ENCODE measurements around the gene MICAL3.

MICAL3 gene

GRCh38 chr22:17974703-17975372 is 49.5 kb downstream of the MICAL3 start:
- in situ Hi-C loops (cut with HindIII; ENCODE audit: low sequenced_read_pairs) = no loop called here

GRCh38 chr22:17974087-17974486 is 50.3 kb downstream of the MICAL3 start:
- in situ Hi-C loops (cut with HindIII; ENCODE audit: low sequenced_read_pairs) = no loop called here

DNA sequence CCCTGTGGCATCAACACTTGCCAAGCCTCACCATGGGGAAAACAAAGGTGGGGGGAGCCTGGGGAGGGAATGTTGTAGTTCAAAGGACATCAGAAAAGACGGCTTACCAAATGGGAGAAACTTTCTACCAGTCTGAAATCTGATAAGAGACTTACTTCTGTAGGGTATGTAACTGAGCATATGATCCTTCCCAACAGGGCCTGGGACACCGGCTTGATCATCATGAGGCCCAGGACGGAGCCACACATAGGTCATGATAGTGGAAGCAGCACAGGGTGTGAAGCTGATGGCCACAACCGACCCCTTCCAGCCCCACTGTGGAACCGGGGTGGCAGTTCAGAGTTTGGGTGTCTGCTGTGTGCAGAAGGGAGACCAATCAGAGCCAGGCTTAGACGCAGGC is 51.1 kb downstream of the MICAL3 start:
- in situ Hi-C loops (cut with HindIII; ENCODE audit: low sequenced_read_pairs) = no loop called here

DNA sequence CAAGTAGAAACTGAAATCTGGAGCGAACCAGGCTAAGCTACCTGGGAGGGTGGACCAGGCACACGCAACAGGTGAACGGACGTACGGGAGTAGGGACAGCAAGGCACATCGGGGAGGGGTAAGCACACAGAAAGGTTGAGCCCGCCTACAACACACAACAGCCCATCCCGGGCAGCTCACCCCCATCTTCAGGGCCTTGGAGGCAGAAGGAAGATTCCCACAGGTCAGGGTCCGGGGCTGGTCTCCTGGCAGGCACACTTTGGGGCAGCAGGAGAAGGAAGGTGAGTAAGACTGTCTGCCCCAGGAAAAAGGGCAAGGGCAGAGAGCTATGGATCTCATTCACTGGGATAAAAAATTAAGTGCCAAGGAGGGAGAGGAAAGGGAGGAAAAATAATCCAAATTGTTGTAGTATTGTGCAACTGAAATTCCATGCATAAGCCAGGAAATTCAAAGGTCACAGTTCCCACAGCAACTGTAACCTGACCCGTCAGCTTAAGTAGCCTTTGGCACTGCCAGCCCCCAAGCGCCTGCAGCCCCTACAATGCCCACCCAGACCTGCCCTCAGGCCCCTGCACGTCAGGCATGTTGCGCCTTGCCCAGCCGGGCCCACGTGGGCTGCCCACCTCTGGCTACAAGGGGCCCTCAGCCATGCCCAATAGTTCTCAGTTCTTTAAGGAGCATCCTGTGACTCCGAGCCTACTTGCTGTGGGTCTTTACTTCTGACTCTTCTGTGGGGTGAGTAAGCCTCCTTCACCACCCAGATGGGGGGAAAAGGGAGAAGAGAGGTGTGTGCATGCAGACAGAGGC is 51.8 kb downstream of the MICAL3 start:
- in situ Hi-C loops (cut with HindIII; ENCODE audit: low sequenced_read_pairs) = no loop called here

DNA sequence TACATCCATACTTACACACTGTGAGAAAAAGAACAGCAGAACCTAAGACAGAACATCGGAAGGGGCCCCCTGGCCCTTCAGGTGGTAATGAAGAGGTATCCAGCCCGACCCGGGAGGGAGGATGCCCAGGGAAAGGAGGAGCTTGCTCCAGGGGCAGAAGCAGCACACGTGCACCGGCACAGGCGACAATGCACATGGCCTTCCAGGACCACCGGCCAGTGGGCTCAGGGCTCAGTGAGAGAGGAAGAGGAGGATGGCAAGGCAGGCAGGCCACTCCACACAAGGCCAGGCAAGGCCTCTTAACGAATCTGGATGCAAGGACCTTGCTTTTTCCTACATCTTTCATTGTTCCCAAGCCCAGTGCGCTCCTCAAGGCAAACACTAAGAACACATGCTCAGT is 52.6 kb downstream of the MICAL3 start:
- in situ Hi-C loops (cut with HindIII; ENCODE audit: low sequenced_read_pairs) = no loop called here

DNA sequence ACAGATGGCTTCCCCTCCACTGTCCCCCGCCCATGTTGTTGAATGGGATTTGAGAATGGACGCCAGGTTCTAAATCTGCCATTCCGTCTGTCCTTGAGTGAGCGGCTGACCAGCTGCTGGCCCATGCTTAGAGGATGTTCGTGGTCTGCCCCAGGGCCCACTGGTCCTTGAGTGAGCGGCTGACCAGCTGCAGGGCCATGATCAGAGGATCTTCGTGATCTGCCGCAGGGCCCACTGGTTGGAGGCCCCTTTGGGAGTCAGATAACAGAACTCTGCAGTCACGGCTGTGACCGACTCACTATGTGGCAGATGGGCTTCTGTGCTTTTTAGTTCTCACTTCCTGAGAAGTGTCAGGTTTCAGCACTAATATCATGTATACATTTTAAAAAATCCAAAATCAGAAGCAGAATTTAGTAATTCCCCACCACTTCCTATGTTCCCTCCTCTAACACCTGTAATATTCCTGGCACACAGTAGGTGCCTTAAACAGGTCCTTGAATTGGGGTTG is 54.1 kb downstream of the MICAL3 start:
- in situ Hi-C loops (cut with HindIII; ENCODE audit: low sequenced_read_pairs) = no loop called here

DNA sequence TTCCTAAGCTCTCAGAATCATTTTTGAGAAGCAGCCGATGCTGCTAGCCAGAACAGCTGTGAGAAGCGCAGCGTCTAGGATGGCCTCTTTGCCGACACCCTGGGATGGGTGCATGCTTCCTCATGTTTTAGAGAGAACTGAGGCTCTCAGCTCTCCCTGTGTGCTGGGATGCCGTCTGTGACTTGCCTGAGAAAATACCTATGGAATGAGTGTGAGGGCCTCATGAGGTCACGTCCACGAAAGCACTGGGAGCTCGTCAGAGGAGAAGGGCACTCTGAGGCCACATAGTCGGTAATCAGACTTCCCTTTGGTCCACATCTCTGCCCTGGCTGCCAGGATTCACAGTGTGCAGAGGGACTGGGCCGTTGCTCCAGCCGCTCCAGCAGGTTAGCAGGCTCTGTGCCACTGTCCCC is 54.7 kb downstream of the MICAL3 start:
- in situ Hi-C loops (cut with HindIII; ENCODE audit: low sequenced_read_pairs) = no loop called here

GRCh38 chr22:17968126-17968525 is 56.2 kb downstream of the MICAL3 start:
- in situ Hi-C loops (cut with HindIII; ENCODE audit: low sequenced_read_pairs) = no loop called here

DNA sequence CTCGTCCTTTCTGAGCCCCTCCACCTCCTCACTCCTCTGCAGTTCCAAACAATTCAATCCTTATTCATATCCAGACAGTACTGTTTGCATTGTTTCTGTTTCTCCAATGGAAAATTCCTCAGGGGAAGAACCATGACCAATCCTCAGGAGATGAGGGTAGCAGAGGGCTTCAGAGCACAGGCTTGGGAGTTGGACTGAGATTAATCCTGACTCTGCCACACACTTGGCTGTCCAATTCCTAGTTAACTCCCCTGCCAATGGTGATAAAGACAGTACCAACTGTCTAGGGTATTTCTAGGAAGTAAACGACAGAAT is 58.0 kb downstream of the MICAL3 start:
- in situ Hi-C loops (cut with HindIII; ENCODE audit: low sequenced_read_pairs) = no loop called here

GRCh38 chr22:17965538-17966402 is 58.6 kb downstream of the MICAL3 start:
- in situ Hi-C loops (cut with HindIII; ENCODE audit: low sequenced_read_pairs) = no loop called here

GRCh38 chr22:17964643-17965042 is 59.7 kb downstream of the MICAL3 start:
- in situ Hi-C loops (cut with HindIII; ENCODE audit: low sequenced_read_pairs) = no loop called here

DNA sequence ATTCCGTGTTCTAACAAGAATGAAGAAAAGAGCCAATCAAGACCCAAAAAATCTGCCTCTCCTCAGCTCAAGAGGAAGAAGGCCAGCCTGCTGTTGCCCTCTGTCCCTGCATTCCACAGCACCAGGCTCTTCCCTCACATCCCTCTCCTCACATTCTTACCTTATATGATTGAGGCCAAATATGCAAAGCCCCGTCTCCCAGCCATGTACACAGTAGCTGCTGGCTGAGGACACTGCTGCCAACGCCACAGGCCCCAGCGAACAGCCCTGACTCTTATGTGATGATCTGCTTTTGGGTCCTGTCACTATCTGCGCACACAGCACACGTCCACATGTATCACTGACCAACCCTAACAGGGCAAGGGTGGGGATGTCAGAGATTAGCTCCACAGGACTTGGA is 60.2 kb downstream of the MICAL3 start:
- in situ Hi-C loops (cut with HindIII; ENCODE audit: low sequenced_read_pairs) = no loop called here

DNA sequence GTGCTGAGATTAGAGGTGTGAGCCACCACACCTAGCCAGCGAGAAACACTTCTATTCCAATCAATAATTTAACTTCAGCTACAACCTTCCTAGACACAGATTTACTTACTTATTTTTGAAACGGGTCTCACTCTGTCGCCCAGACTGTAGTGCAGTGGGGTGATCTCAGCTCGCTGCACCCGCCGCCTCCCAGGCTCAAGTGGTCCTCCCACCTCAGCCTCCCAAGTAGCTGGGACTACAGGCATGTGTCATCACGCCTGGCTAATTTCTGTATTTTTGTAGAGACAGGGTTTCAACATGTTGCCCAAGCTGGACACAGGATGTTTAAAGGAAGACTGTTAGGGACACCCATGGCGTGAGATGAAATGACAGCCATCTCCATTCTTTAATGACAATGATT is 61.3 kb downstream of the MICAL3 start:
- in situ Hi-C loops (cut with HindIII; ENCODE audit: low sequenced_read_pairs) = no loop called here

GRCh38 chr22:17962168-17962567 is 62.2 kb downstream of the MICAL3 start:
- in situ Hi-C loops (cut with HindIII; ENCODE audit: low sequenced_read_pairs) = no loop called here

- in situ Hi-C loops (cut with HindIII; ENCODE audit: low sequenced_read_pairs) = no loop called here
These were observed 63.0 kb downstream of the MICAL3 start for GRCh38 chr22:17961446-17961729.

DNA sequence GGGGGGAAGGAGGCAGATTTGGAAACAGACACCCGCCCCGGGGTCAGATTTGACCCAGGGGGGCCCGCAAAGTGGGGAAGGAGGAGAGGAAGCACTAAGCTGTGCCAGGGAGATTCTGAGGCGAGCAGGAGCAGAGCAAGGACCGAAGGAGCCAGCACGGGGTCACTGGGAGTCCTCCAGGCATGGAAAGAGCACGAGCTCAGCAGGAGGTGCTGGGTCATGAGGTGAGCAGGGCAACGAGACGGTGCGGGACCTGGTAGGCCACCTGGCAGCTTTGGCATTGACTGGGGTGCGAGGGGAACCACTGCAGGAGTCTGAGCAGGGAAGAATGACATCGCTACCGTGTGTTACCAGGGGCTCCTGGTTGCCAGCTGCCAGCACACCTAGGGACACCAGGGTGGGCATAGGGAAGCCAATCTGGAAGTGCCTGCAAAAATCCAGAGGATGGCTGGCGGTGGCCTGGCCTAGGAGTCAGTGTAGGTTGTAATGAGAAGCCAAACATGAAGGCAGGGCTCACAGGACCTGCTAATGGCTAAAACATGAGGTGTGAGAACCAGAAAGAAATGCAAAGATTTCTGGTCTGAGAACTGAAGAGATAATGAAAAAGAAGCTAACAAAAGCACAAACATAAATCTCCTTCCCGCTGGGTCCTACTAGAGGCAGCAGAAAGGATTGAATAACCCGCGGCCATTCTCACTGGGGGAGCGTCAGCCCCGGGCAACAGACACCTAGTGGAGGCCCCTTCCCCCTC is 63.5 kb downstream of the MICAL3 start:
- in situ Hi-C loops (cut with HindIII; ENCODE audit: low sequenced_read_pairs) = no loop called here

GRCh38 chr22:17960011-17960410 is 64.3 kb downstream of the MICAL3 start:
- in situ Hi-C loops (cut with HindIII; ENCODE audit: low sequenced_read_pairs) = no loop called here

DNA sequence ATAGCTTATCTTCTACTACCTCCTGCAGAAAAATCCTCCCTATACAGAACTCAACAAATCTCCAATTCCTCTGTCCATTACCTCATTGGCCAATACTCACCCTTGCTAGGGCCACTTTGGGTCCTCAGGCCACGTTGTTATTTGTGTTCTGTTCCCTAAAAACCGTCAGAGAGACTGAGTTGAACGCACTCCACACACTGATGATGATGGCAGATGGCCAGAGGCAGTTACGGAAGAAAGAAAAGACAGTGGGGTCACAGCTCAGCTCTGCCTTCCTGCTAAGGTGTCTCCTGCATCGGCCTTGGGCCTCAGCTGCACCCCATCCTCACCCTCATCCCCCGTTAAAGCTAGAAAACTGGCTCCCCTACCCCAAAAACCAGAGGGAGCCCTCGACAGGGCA is 66.2 kb downstream of the MICAL3 start:
- in situ Hi-C loops (cut with HindIII; ENCODE audit: low sequenced_read_pairs) = no loop called here

GRCh38 chr22:17957693-17958092 is 66.7 kb downstream of the MICAL3 start:
- in situ Hi-C loops (cut with HindIII; ENCODE audit: low sequenced_read_pairs) = no loop called here

GRCh38 chr22:17957204-17957603 is 67.2 kb downstream of the MICAL3 start:
- in situ Hi-C loops (cut with HindIII; ENCODE audit: low sequenced_read_pairs) = no loop called here

DNA sequence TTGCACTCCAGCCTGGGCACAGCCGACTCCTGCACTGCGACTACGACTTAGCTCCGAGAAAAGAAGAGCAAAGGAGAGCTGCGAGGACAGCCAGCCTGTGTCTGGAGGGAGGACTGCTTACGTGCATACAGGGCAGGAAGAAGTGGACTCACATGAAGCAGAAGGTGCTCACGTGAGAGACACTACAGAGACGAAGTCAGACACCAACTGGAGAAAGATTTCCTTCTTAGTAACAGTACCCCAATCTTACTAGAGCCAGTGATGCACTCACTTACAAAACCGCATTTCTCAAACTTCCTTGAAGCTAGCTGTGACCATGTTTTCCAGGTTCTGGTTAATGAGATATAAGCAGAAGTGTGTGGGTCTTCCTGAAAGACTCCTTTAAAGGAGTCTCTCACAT is 67.7 kb downstream of the MICAL3 start:
- in situ Hi-C loops (cut with HindIII; ENCODE audit: low sequenced_read_pairs) = no loop called here
